H1 (cell line): ENCODE measurements around the gene CACNA1C. TPM values are rescaled to one million over a fixed set of nuclear protein-coding genes. Genes with fewer than 3 reads are reported as not detected.

Source experiments
- CTCF ChIA-PET: fragments of 300-600 bp; sonication (Branson Sonifier 250); formaldehyde crosslinking; loops from one replicate; lab custom pipeline; 2021; ENCODE audit not compliant: partially characterized antibody; lab: Charles Lee
- POLR2A ChIA-PET: fragments of 300-600 bp; sonication (Branson Sonifier 250); formaldehyde crosslinking; loops from one replicate; lab custom pipeline; 2021; ENCODE audit warnings: inconsistent platforms; ENCODE audit not compliant: partially characterized antibody; lab: Charles Lee
- DNase-seq, 2 experiments: peaks; one replicate each; pipeline versions ENCODE4 v3.0.0 to v3.0.0-alpha.2; 2010 to 2022; ENCODE audit warnings: low spot score in 2 of 2, low read depth in 1 of 2, mixed read lengths in 1 of 2
- FAIRE-seq: peaks from 2 replicates; lab custom pipeline; 2011; peaks lifted over from hg19 to GRCh38; lab: Jason Lieb, UNC
- H2AFZ ChIP-seq: 2 replicates; pipeline ENCODE4 v1.8.1; 2012; ENCODE audit warnings: low read length, inconsistent platforms
- H2AK5ac ChIP-seq: 2 replicates; pipeline ENCODE4 v1.6.1; 2013; ENCODE audit warnings: low read depth, low read length
- H2BK120ac ChIP-seq: replicated peaks from 2 replicates; pipeline ENCODE3; 2013; ENCODE audit warnings: low read depth, low read length, inconsistent platforms
- H2BK12ac ChIP-seq: 2 replicates; pipeline ENCODE4 v1.6.1; 2013; ENCODE audit warnings: low read depth, low read length
- H2BK15ac ChIP-seq: 2 replicates; pipeline ENCODE4 v1.6.1; 2013; ENCODE audit warnings: low read length
- H2BK20ac ChIP-seq: 2 replicates; pipeline ENCODE4 v1.6.1; 2013; ENCODE audit warnings: low read length
- H2BK5ac ChIP-seq: 2 replicates; pipeline ENCODE4 v1.6.1; 2013; ENCODE audit warnings: low read depth, low read length
- H3K14ac ChIP-seq: 2 replicates; pipeline ENCODE4 v1.6.1; 2013; ENCODE audit warnings: inconsistent platforms; ENCODE audit not compliant: insufficient read length
- H3K18ac ChIP-seq: 2 replicates; pipeline ENCODE4 v1.6.1; 2013; ENCODE audit warnings: low read length; ENCODE audit errors: extremely low read depth
- H3K23ac ChIP-seq: 2 replicates; pipeline ENCODE4 v1.6.1; 2013; ENCODE audit warnings: inconsistent platforms; ENCODE audit not compliant: insufficient read length
- H3K23me2 ChIP-seq: 2 replicates; pipeline ENCODE4 v1.6.1; 2013; ENCODE audit warnings: low read depth, low read length
- H3K27ac ChIP-seq: 2 replicates; pipeline ENCODE4 v1.6.1; 2011; ENCODE audit warnings: low read depth, low read length, inconsistent platforms
- H3K27me3 ChIP-seq, 4 experiments: replicated peaks in 1 of 4; 1 replicate in 1 of 4; 2 replicates in 3 of 4; pipeline versions ENCODE4 v1.6.1 to v1.8.1; 2011 to 2013; ENCODE audit warnings: low read length in 3 of 4, mild to moderate bottlenecking in 3 of 4, inconsistent platforms in 2 of 4, mixed read lengths in 2 of 4, moderate library complexity in 1 of 4; ENCODE audit not compliant: control insufficient read depth in 3 of 4, insufficient read depth in 3 of 4; ENCODE audit errors: extremely low read depth in 1 of 4
- H3K36me3 ChIP-seq, 4 experiments: 2 replicates each; pipeline versions ENCODE4 v1.6.1 to v1.8.1; 2011 to 2013; ENCODE audit warnings: mild to moderate bottlenecking in 4 of 4, low read length in 3 of 4, moderate library complexity in 2 of 4, control low read depth in 1 of 4, inconsistent platforms in 1 of 4; ENCODE audit not compliant: insufficient read depth in 4 of 4, control insufficient read depth in 2 of 4
- H3K4ac ChIP-seq: replicated peaks from 2 replicates; pipeline ENCODE3; 2013; ENCODE audit warnings: low read length, low read depth, mixed read lengths, inconsistent platforms; ENCODE audit not compliant: insufficient read length
- H3K4me1 ChIP-seq, 4 experiments: replicated peaks in 1 of 4; 1 replicate in 1 of 4; 2 replicates in 3 of 4; pipeline versions ENCODE4 v1.6.1 to v1.8.1; 2011 to 2013; ENCODE audit warnings: low read length in 3 of 4, inconsistent platforms in 2 of 4, mixed read lengths in 1 of 4; ENCODE audit not compliant: insufficient read depth in 4 of 4, control insufficient read depth in 3 of 4
- H3K4me2 ChIP-seq, 2 experiments: 2 replicates each; pipeline versions ENCODE4 v1.6.1 to v1.8.1; 2011 to 2013; ENCODE audit warnings: low read depth in 2 of 2, low read length in 2 of 2, control low read depth in 1 of 2, inconsistent platforms in 1 of 2, mild to moderate bottlenecking in 1 of 2; ENCODE audit not compliant: insufficient read depth in 1 of 2
- H3K4me3 ChIP-seq, 4 experiments: fragments of 200-600, 300-600 bp in 1 of 4; sonication (generic), shearing (Covaris generic), sonication (Bioruptor Twin) in 1 of 4; 2 replicates each; pipeline versions ENCODE4 v1.5.1 to v1.8.1; 2011 to 2016; ENCODE audit warnings: low read length in 4 of 4, low read depth in 3 of 4, control low read depth in 2 of 4, inconsistent platforms in 2 of 4, mild to moderate bottlenecking in 2 of 4, mixed read lengths in 1 of 4, moderate library complexity in 1 of 4; ENCODE audit not compliant: insufficient read depth in 2 of 4; ENCODE audit errors: extremely low read depth in 1 of 4
- H3K56ac ChIP-seq: replicated peaks from 2 replicates; pipeline ENCODE3; 2013; ENCODE audit warnings: low read depth, mild to moderate bottlenecking, mixed read lengths, low read length, inconsistent platforms; ENCODE audit not compliant: insufficient read length
- H3K79me1 ChIP-seq: 2 replicates; pipeline ENCODE4 v1.6.1; 2013; ENCODE audit warnings: low read depth, low read length, control low read depth
- H3K79me2 ChIP-seq, 2 experiments: 2 replicates each; pipeline versions ENCODE4 v1.6.1 to v1.8.1; 2012 to 2013; ENCODE audit warnings: low read length in 2 of 2, mild to moderate bottlenecking in 2 of 2, inconsistent platforms in 1 of 2; ENCODE audit not compliant: insufficient read depth in 2 of 2, control insufficient read depth in 1 of 2
- H3K9ac ChIP-seq, 4 experiments: replicated peaks in 1 of 4; 1 replicate in 1 of 4; 2 replicates in 3 of 4; pipeline versions ENCODE4 v1.6.1 to v1.8.1; 2011 to 2013; ENCODE audit warnings: low read depth in 3 of 4, low read length in 3 of 4, control low read depth in 2 of 4, mild to moderate bottlenecking in 2 of 4, moderate library complexity in 2 of 4, inconsistent platforms in 1 of 4; ENCODE audit errors: extremely low read depth in 1 of 4
- H3K9me3 ChIP-seq, 2 experiments: 2 replicates each; pipeline versions ENCODE4 v1.6.1 to v1.8.1; 2012 to 2013; ENCODE audit warnings: mild to moderate bottlenecking in 2 of 2, moderate library complexity in 2 of 2, control low read depth in 1 of 2, inconsistent platforms in 1 of 2, low read depth in 1 of 2, low read length in 1 of 2, mixed read lengths in 1 of 2; ENCODE audit not compliant: insufficient read depth in 2 of 2
- H4K20me1 ChIP-seq, 2 experiments: replicated peaks in 1 of 2; 2 replicates each; pipeline versions ENCODE3 to v1.8.1; 2011 to 2013; ENCODE audit warnings: inconsistent platforms in 2 of 2, low read length in 2 of 2, mild to moderate bottlenecking in 1 of 2; ENCODE audit not compliant: insufficient read depth in 2 of 2, control insufficient read depth in 1 of 2
- H4K5ac ChIP-seq: 2 replicates; pipeline ENCODE4 v1.6.1; 2013; ENCODE audit warnings: low read length, low read depth, mixed read lengths, inconsistent platforms; ENCODE audit not compliant: insufficient read length
- H4K8ac ChIP-seq: 2 replicates; pipeline ENCODE4 v1.8.0; 2013; ENCODE audit warnings: mild to moderate bottlenecking, moderate library complexity, low read length, inconsistent platforms; ENCODE audit not compliant: insufficient read depth; ENCODE audit errors: extremely low read depth
- H4K91ac ChIP-seq: replicated peaks from 2 replicates; pipeline ENCODE3; 2013; ENCODE audit warnings: low read length, mixed read lengths, inconsistent platforms; ENCODE audit not compliant: insufficient read length
- NANOG ChIP-seq: IDR thresholded peaks from 2 replicates; pipeline ENCODE4 v1.6.1; 2011; ENCODE audit warnings: low read length, low read depth, mild to moderate bottlenecking, inconsistent platforms; ENCODE audit not compliant: insufficient read depth, poor library complexity, severe bottlenecking
- PHF8 ChIP-seq: fragments of 200-600 bp; sonication (generic); conservative IDR thresholded peaks from 2 replicates; pipeline ENCODE4 v1.7.1; 2012; ENCODE audit warnings: low read depth, mild to moderate bottlenecking, inconsistent platforms, low read length, moderate library complexity
- WGBS, 2 experiments: shearing (Covaris generic) in 1 of 2; methylation state at CpG; one replicate each; pipeline versions ENCODE4 v1.1.6 to v1.1.7; 2013 to 2015; ENCODE audit warnings: low lambda C conversion rate in 2 of 2, mixed read lengths in 2 of 2, inconsistent platforms in 1 of 2, low coverage in 1 of 2, missing lambda C conversion rate in 1 of 2; ENCODE audit not compliant: insufficient replicate concordance in 2 of 2, insufficient coverage in 1 of 2, insufficient read length in 1 of 2; ENCODE audit errors: extremely low coverage in 1 of 2, missing lambda C conversion rate in 1 of 2; 5-methylcytosine and 5-hydroxymethylcytosine counted together
- polyA plus RNA-seq, 7 experiments: library from polyadenylated mRNA; depleted of rRNA in 3 of 7; stranded (reverse) in 5 of 7; unstranded in 2 of 7; fragments of >200 nt in 5 of 7; fragments of 200-250 nt in 2 of 7; gene quantifications; 1 replicate in 5 of 7; 2 replicates in 1 of 7; 4 replicates in 1 of 7; pipeline versions ENCODE4 v1.2.1 to v1.2.3, GENCODE V29; 2011 to 2013; ENCODE audit warnings: missing spikeins in 2 of 7, mixed read lengths in 2 of 7
- total RNA-seq: library from RNA; stranded (reverse); fragmentation: NEBNext Ultra II Directional; extraction: Animal tissue kit (Norgen Biotek cat#: 25700); gene quantifications from 2 replicates; pipeline ENCODE4 v1.2.1, GENCODE V29; 2021

CACNA1C gene
- total and polyA plus RNA-seq, 2 of the 8 experiments (the other 6 are each of a cell fraction or from before 2014, with no cell fraction given) = 1.3 TPM

DNA sequence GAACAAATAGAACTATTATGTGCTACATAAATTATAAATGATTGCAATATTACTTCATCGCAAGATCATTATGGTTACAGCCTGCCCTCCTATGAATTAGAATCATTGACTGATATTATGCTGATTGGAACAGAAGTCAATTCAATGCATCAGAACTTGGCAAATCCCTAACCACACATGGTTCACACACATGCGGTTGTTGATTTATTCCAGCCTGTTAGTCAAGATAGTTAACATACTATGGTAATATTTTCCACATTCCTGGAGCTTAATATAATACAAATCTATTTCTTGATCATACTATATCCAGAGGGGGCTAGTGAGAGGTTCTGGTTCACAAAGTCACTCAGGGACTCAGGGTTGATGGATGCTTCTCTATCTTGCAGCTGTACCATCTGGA lies 9.7 kb upstream of the CACNA1C start:
- Histone ChIP-seq H3K36me3 (no peaks in the 10 kb centered on the region), H3K27ac (no peak overlapping the region), H3K23ac (no peak overlapping the region), H3K4me2 (no peak overlapping the region), H2BK120ac (no peak overlapping the region), H3K23me2 (no peaks in the 10 kb centered on the region), H3K9ac (no peak overlapping the region), H3K56ac (no peak overlapping the region), H3K4me3 (no peak overlapping the region), H2AFZ (no peak overlapping the region), H3K14ac (no peak overlapping the region), H4K5ac (no peak overlapping the region), H3K79me1 (no peaks in the 10 kb centered on the region), H3K9me3 (no peaks in the 10 kb centered on the region), H4K91ac (no peak overlapping the region), H3K4ac (no peak overlapping the region), H3K27me3 (no peaks in the 10 kb centered on the region), H3K4me1 (no peaks in the 10 kb centered on the region), H3K79me2 (no peaks in the 10 kb centered on the region), H2BK15ac (no peak overlapping the region; the same call in 1 of the 2 replicates), H2BK5ac (no peak overlapping the region), H2BK20ac (no peak overlapping the region), H2AK5ac (no peak overlapping the region), H3K18ac (no peak overlapping the region), H2BK12ac (no peak overlapping the region), H4K8ac (no peak overlapping the region), H4K20me1 (no peaks in the 10 kb centered on the region)
- ChIA-PET POLR2A (no interaction called here), CTCF (no interaction called here)
- WGBS, 2 experiments = 86% methylated on average over 2 of the region's 2 CpGs; no CpG with 5 or more reads in 1 of the 2 experiments
- DNase-seq (no peak), FAIRE-seq (no peak)
- no peak for TF ChIP-seq NANOG
- no peak for TF ChIP-seq PHF8
